22Rv1 (cell line): ENCODE measurements around the gene CREM.
"Not testable (repeated sequence)": the region's sequence is repeated elsewhere in the genome, so short reads cannot be mapped to it uniquely, and the experiment has no call there.

Experiments
- H3K27ac ChIP-seq: fragments of 450-650 bp; 2 replicates; pipeline ENCODE4 v1.5.1; 2017
- ZFX ChIP-seq: fragments of 450-650 bp; IDR thresholded peaks from 2 replicates; pipeline ENCODE4 v1.6.1; 2017; ENCODE audit warnings: antibody characterized with exemption, borderline replicate concordance
- TF ChIP-seq, protein P1 (sequence below): fragments of 450-650 bp; IDR thresholded peaks from 2 replicates; pipeline ENCODE4 v1.5.1; 2017; ENCODE audit warnings: mild to moderate bottlenecking

CREM gene

DNA sequence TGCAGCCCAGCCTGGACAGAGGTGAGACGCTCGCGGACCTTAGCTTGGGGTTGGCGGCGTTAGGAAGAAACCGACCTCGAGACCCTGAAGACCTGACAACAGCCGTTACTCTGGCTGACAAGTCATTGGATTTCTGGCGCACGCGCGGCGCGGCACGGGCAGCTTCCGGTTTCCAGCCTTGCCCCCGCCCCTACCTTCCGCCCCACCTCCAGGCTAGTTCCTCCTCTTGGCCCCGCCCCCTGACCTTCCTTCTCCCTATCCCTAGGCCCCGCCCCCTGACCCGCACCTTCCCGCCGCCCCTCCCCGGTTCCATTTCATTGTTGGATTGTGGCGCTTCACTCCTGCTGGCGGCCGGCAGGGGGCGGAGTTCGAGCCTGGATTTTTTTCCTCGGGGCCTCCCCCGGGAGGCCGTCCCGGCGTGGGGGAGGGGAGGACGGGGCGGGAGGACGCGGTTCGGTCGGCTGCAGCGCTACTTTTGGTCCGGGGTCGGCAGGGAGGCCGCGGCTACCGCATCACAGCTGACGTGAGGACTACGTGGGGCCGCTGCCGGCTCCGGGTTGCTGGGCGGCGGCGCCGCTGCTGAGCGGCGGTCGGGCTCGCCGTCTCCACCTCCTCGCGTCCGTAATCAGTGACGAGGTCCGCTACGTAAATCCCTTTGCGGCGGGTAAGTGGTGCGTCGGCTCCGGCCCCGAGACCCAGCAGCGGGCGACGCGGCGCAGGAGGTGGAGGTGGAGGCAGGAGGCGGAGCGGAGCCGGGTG, at the start of gene CREM:
TSS of gene CREM (plus strand) at position 317 of the 759 bp plus-strand sequence. CDS start 10,990 bp downstream, outside the sequence.
- peak within 1 kb of the TSS; percentile 98 for H3K27ac ChIP-seq
- TF ChIP-seq, protein P1, sequence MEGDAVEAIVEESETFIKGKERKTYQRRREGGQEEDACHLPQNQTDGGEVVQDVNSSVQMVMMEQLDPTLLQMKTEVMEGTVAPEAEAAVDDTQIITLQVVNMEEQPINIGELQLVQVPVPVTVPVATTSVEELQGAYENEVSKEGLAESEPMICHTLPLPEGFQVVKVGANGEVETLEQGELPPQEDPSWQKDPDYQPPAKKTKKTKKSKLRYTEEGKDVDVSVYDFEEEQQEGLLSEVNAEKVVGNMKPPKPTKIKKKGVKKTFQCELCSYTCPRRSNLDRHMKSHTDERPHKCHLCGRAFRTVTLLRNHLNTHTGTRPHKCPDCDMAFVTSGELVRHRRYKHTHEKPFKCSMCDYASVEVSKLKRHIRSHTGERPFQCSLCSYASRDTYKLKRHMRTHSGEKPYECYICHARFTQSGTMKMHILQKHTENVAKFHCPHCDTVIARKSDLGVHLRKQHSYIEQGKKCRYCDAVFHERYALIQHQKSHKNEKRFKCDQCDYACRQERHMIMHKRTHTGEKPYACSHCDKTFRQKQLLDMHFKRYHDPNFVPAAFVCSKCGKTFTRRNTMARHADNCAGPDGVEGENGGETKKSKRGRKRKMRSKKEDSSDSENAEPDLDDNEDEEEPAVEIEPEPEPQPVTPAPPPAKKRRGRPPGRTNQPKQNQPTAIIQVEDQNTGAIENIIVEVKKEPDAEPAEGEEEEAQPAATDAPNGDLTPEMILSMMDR: peak; percentile 94
- no peak for TF ChIP-seq ZFX

DNA sequence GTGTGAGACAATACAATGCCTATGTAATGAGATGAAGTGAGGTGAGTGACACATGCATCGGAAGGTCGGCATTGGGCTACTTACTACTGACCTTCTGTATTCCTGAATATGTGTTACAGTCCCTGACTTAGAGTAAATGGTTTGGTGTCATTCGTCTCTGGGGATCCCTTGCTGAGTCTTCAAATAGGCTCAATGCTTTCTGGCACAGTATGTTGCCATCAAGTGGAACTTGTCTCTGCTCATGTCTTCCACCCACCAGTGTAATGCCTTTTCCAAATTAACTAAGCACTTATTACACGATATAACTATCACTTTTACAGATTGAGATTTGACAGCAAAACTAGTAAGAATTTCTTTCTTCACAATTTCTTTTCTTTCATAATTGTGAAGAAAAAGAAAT, 47.4 kb upstream of the CREM start:
- H3K27ac ChIP-seq: no peak overlapping the region
- TF ChIP-seq ZFX: no peak

DNA sequence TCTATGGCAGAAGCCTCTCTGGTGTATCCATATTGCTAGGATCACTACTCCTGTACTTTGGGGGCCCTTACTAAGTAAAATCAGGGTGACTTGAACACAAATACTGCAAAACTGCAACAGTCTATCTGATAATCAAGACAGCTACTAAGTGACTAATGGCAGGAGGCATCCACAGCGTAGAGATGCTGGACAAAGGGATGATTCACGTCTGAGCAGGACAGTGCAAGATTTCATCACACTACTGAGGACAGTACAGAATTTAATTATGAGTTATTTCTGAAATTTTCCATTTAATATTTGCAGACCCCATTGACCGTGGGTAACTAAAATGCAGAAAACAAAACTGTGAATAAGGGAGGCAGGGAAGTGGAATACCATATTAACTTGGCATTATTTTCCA, 46.9 kb upstream of the CREM start:
- no peak overlapping the region for H3K27ac ChIP-seq
- TF ChIP-seq, protein P1: no peak
- no peak for TF ChIP-seq ZFX

DNA sequence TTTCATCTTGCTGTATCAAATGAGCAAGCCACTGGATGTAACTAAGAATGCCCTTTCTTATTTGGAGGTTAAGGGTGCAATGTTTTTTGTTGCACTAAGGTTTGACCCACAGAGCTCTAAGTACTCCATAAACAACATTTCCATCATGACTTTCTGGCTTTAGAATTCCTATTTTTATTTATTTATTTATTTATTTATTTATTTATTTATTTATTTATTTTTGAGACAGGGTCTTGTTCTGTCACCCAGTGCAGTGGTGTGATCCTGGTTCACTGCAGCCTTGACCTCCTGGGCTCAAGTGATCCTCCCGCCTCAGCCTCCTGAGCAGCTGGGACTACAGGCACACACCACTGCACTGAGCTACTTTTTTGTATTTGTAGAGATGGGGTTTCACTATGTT, 46.4 kb upstream of the CREM start:
- H3K27ac ChIP-seq: not testable (repeated sequence)

DNA sequence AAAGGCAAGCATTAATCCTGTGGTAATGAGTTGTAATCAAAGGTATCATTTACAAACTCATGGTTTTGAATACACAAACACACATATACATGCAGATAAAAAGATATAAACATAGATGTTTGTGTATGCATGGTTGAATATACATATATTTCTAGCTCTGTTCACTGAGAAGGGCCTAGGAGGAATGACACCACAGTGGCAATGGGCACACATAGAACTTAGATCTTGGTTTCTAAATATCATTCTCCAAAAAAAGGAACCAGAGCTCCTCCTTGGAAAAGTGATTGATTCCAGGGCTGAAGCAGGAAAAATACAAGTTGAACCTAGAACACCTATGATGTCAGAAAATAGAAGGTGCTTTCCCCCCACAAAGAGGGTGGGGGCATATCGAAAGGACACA, 43.4 kb upstream of the CREM start:
- TF ChIP-seq, protein P1: no peak
- TF ChIP-seq ZFX: no peak
- H3K27ac ChIP-seq: no peak overlapping the region

DNA sequence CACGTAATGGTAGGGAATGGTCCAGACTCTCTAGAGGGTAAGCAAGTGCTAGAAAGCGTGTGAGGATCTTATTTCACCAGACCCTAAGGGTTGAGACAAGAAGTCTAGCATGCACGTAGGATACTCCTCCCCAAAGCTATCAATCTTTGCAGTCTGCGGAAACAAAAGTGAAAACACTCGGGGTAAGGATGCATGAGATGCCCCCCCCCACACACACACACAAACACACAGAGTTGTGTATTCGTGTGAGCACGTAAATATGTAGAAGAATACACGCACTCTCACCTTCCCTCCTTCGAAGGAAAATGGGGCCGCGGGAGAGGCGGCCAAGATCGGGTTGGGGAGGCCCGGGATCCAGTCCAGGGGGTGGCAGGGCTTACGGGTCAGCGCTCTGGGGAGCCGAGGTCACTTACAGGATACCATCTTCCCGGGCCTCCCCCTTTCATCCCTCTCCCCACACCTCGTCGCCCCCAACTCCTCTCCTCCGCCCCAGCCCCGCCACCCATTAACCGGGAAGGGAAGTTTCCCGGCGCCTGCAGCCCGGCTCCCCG, 37.0 kb upstream of the CREM start:
- H3K27ac ChIP-seq: peak overlapping the region; percentile 76
- TF ChIP-seq, protein P1: no peak
- TF ChIP-seq ZFX: no peak

DNA sequence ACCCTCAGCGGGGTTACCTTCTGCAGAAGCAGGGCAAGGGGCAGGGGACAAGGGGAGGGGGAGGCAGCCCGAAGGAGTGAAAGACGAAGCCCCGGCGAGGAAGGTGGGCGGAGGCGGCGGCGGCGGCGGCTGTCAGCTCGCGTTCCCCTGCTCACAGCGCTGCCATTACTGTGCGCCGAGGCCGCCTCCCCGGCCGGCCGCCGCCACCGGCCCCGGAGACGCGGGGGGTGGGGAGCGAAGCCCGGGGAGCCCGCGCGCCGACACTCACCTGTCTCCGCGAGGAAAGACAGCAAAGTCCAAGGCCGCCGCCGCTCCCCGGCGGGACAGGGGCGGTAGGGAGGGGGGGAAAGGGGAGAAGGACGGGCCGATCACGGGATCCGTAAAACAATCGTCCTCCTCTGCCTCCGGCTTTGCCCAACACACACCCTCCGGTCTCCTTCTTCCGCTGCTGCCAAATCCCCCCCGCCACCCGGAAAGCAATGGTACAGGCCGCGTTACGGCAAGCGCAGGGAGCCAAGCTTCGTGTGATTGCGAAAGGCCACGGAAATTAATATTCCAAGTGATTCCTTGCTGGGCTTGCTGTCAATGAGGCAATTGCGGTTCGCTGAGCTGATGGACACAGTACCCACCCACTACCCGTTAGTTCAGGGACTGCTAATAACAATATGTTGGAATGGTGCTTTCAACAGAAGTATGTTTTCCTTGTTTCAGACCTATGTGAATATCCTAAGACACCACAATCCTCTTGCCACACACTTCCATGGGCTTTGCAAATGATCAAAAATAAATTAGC, 36.3 kb upstream of the CREM start, which contains the start of gene CUL2:
TSS of gene CUL2 (minus strand) at position 180 of the 793 bp plus-strand sequence. CDS start 19,024 bp downstream, outside the sequence.
- peak within 1 kb of the TSS; percentile 76 for H3K27ac ChIP-seq
- no peak for TF ChIP-seq ZFX
- TF ChIP-seq, protein P1: no peak
